Measurements from ENCODE around the gene FGF14.

- TF ChIP-seq CTCF (IDR thresholded peaks at IDR 0.05) (no peak), POLR2A (IDR thresholded peaks at IDR 0.05) (no peak)
Observed at GRCh38 chr13:102128216-102128810, 273.5 kb downstream of the FGF14 start.

Data from lower leg skin (tissue), 3 donors.